ENCODE measurements around the gene ITGAV.

The ITGAV gene

GRCh38 chr2:186636800-186637496 is 47.1 kb downstream of the ITGAV start:
- no peak overlapping the region for H3K27ac ChIP-seq (ENCODE audit: low read depth, low read length)
- H3K27me3 ChIP-seq (ENCODE audit: control insufficient read depth, insufficient read depth, low read length), result no peaks in the 10 kb centered on the region
- no peak overlapping the region for H3K9ac ChIP-seq (ENCODE audit: low read length)
- H3K36me3 ChIP-seq (ENCODE audit: control insufficient read depth, insufficient read depth, low read length), result peaks cover 42% of the 10 kb centered on the region
- H3K4me1 ChIP-seq (ENCODE audit: control insufficient read depth, insufficient read depth, low read length), result no peaks in the 10 kb centered on the region
- H3K9me3 ChIP-seq (ENCODE audit: control insufficient read depth, insufficient read depth, low read depth, low read length), result no peaks in the 10 kb centered on the region
- H3K4me3 ChIP-seq (ENCODE audit: low read depth, low read length), result no peak overlapping the region

GRCh38 chr2:186637497-186637800 is 47.6 kb downstream of the ITGAV start:
- Histone ChIP-seq H3K4me3 (ENCODE audit: low read depth, low read length) (no peak overlapping the region), H3K9ac (ENCODE audit: low read length) (no peak overlapping the region), H3K36me3 (ENCODE audit: control insufficient read depth, insufficient read depth, low read length) (peaks cover 46% of the 10 kb centered on the region), H3K27ac (ENCODE audit: low read depth, low read length) (no peak overlapping the region), H3K9me3 (ENCODE audit: control insufficient read depth, insufficient read depth, low read depth, low read length) (no peaks in the 10 kb centered on the region), H3K4me1 (ENCODE audit: control insufficient read depth, insufficient read depth, low read length) (no peaks in the 10 kb centered on the region), H3K27me3 (ENCODE audit: control insufficient read depth, insufficient read depth, low read length) (no peaks in the 10 kb centered on the region)

GRCh38 chr2:186639939-186640338 is 50.1 kb downstream of the ITGAV start:
- Histone ChIP-seq H3K4me3 (ENCODE audit: low read depth, low read length) (no peak overlapping the region), H3K27ac (ENCODE audit: low read depth, low read length) (no peak overlapping the region), H3K36me3 (ENCODE audit: control insufficient read depth, insufficient read depth, low read length) (peaks cover 63% of the 10 kb centered on the region), H3K4me1 (ENCODE audit: control insufficient read depth, insufficient read depth, low read length) (no peaks in the 10 kb centered on the region), H3K9ac (ENCODE audit: low read length) (no peak overlapping the region), H3K27me3 (ENCODE audit: control insufficient read depth, insufficient read depth, low read length) (no peaks in the 10 kb centered on the region), H3K9me3 (ENCODE audit: control insufficient read depth, insufficient read depth, low read depth, low read length) (no peaks in the 10 kb centered on the region)

- no peak overlapping the region for H3K4me3 ChIP-seq (ENCODE audit: low read depth, low read length)
- peaks cover 62% of the 10 kb centered on the region for H3K36me3 ChIP-seq (ENCODE audit: control insufficient read depth, insufficient read depth, low read length)
Measured at GRCh38 chr2:186641132-186641806, 51.4 kb downstream of the ITGAV start.

GRCh38 chr2:186641807-186642321 is 52.0 kb downstream of the ITGAV start:
- H3K27me3 ChIP-seq (ENCODE audit: control insufficient read depth, insufficient read depth, low read length), result no peaks in the 10 kb centered on the region
- H3K36me3 ChIP-seq (ENCODE audit: control insufficient read depth, insufficient read depth, low read length), result peaks cover 62% of the 10 kb centered on the region
- H3K27ac ChIP-seq (ENCODE audit: low read depth, low read length), result no peak overlapping the region
- H3K4me3 ChIP-seq (ENCODE audit: low read depth, low read length), result no peak overlapping the region
- H3K9me3 ChIP-seq (ENCODE audit: control insufficient read depth, insufficient read depth, low read depth, low read length), result no peaks in the 10 kb centered on the region
- no peaks in the 10 kb centered on the region for H3K4me1 ChIP-seq (ENCODE audit: control insufficient read depth, insufficient read depth, low read length)
- no peak overlapping the region for H3K9ac ChIP-seq (ENCODE audit: low read length)

More at GRCh38 chr2:186641132-186641806, 51.4 kb downstream of the ITGAV start:
- Histone ChIP-seq H3K4me1 (ENCODE audit: control insufficient read depth, insufficient read depth, low read length) (no peaks in the 10 kb centered on the region), H3K9me3 (ENCODE audit: control insufficient read depth, insufficient read depth, low read depth, low read length) (no peaks in the 10 kb centered on the region), H3K27me3 (ENCODE audit: control insufficient read depth, insufficient read depth, low read length) (no peaks in the 10 kb centered on the region), H3K27ac (ENCODE audit: low read depth, low read length) (no peak overlapping the region), H3K9ac (ENCODE audit: low read length) (no peak overlapping the region)

GRCh38 chr2:186644791-186645190 is 54.9 kb downstream of the ITGAV start:
- Histone ChIP-seq H3K9ac (ENCODE audit: low read length) (no peak overlapping the region), H3K4me1 (ENCODE audit: control insufficient read depth, insufficient read depth, low read length) (no peaks in the 10 kb centered on the region), H3K4me3 (ENCODE audit: low read depth, low read length) (no peak overlapping the region), H3K9me3 (ENCODE audit: control insufficient read depth, insufficient read depth, low read depth, low read length) (no peaks in the 10 kb centered on the region), H3K27me3 (ENCODE audit: control insufficient read depth, insufficient read depth, low read length) (no peaks in the 10 kb centered on the region), H3K36me3 (ENCODE audit: control insufficient read depth, insufficient read depth, low read length) (peaks cover 54% of the 10 kb centered on the region), H3K27ac (ENCODE audit: low read depth, low read length) (no peak overlapping the region)

GRCh38 chr2:186645999-186646398 is 56.1 kb downstream of the ITGAV start:
- Histone ChIP-seq H3K36me3 (ENCODE audit: control insufficient read depth, insufficient read depth, low read length) (peaks cover 44% of the 10 kb centered on the region), H3K27me3 (ENCODE audit: control insufficient read depth, insufficient read depth, low read length) (no peaks in the 10 kb centered on the region)

GRCh38 chr2:186648130-186648529 is 58.3 kb downstream of the ITGAV start:
- no peaks in the 10 kb centered on the region for H3K4me1 ChIP-seq (ENCODE audit: control insufficient read depth, insufficient read depth, low read length)
- H3K4me3 ChIP-seq (ENCODE audit: low read depth, low read length), result no peak overlapping the region
- H3K27ac ChIP-seq (ENCODE audit: low read depth, low read length), result no peak overlapping the region
- H3K9me3 ChIP-seq (ENCODE audit: control insufficient read depth, insufficient read depth, low read depth, low read length), result no peaks in the 10 kb centered on the region
- no peaks in the 10 kb centered on the region for H3K27me3 ChIP-seq (ENCODE audit: control insufficient read depth, insufficient read depth, low read length)
- H3K36me3 ChIP-seq (ENCODE audit: control insufficient read depth, insufficient read depth, low read length), result peaks cover 32% of the 10 kb centered on the region
- no peak overlapping the region for H3K9ac ChIP-seq (ENCODE audit: low read length)

More at GRCh38 chr2:186645999-186646398, 56.1 kb downstream of the ITGAV start:
- Histone ChIP-seq H3K9ac (ENCODE audit: low read length) (no peak overlapping the region), H3K4me3 (ENCODE audit: low read depth, low read length) (no peak overlapping the region), H3K27ac (ENCODE audit: low read depth, low read length) (no peak overlapping the region), H3K4me1 (ENCODE audit: control insufficient read depth, insufficient read depth, low read length) (no peaks in the 10 kb centered on the region), H3K9me3 (ENCODE audit: control insufficient read depth, insufficient read depth, low read depth, low read length) (no peaks in the 10 kb centered on the region)

- Histone ChIP-seq H3K4me3 (ENCODE audit: low read depth, low read length) (no peak overlapping the region), H3K27me3 (ENCODE audit: control insufficient read depth, insufficient read depth, low read length) (no peaks in the 10 kb centered on the region), H3K9me3 (ENCODE audit: control insufficient read depth, insufficient read depth, low read depth, low read length) (no peaks in the 10 kb centered on the region), H3K36me3 (ENCODE audit: control insufficient read depth, insufficient read depth, low read length) (peaks cover 48% of the 10 kb centered on the region), H3K4me1 (ENCODE audit: control insufficient read depth, insufficient read depth, low read length) (no peaks in the 10 kb centered on the region), H3K27ac (ENCODE audit: low read depth, low read length) (no peak overlapping the region), H3K9ac (ENCODE audit: low read length) (no peak overlapping the region)
Measured at GRCh38 chr2:186653511-186653910, 63.7 kb downstream of the ITGAV start.

GRCh38 chr2:186659383-186659782 is 69.5 kb downstream of the ITGAV start:
- no peak overlapping the region for H3K4me3 ChIP-seq (ENCODE audit: low read depth, low read length)
- H3K9me3 ChIP-seq (ENCODE audit: control insufficient read depth, insufficient read depth, low read depth, low read length), result no peaks in the 10 kb centered on the region
- H3K9ac ChIP-seq (ENCODE audit: low read length), result no peak overlapping the region
- peaks cover 49% of the 10 kb centered on the region for H3K36me3 ChIP-seq (ENCODE audit: control insufficient read depth, insufficient read depth, low read length)
- H3K27ac ChIP-seq (ENCODE audit: low read depth, low read length), result no peak overlapping the region
- H3K27me3 ChIP-seq (ENCODE audit: control insufficient read depth, insufficient read depth, low read length), result no peaks in the 10 kb centered on the region
- H3K4me1 ChIP-seq (ENCODE audit: control insufficient read depth, insufficient read depth, low read length), result no peaks in the 10 kb centered on the region

GRCh38 chr2:186664385-186665043 is 74.7 kb downstream of the ITGAV start:
- Histone ChIP-seq H3K27me3 (ENCODE audit: control insufficient read depth, insufficient read depth, low read length) (no peaks in the 10 kb centered on the region), H3K36me3 (ENCODE audit: control insufficient read depth, insufficient read depth, low read length) (peaks cover 56% of the 10 kb centered on the region), H3K4me1 (ENCODE audit: control insufficient read depth, insufficient read depth, low read length) (no peaks in the 10 kb centered on the region), H3K4me3 (ENCODE audit: low read depth, low read length) (no peak overlapping the region), H3K9me3 (ENCODE audit: control insufficient read depth, insufficient read depth, low read depth, low read length) (no peaks in the 10 kb centered on the region), H3K27ac (ENCODE audit: low read depth, low read length) (no peak overlapping the region), H3K9ac (ENCODE audit: low read length) (no peak overlapping the region)
